ENCODE data around the gene AADACL4.

- TF ChIP-seq CTCF (IDR thresholded peaks at IDR 0.05) (no peak), POLR2AphosphoS5 (IDR thresholded peaks at IDR 0.05; ENCODE audit: low read depth, low read length) (peak; percentile 64), REST (IDR thresholded peaks at IDR 0.05; ENCODE audit: insufficient read depth in 1 of 2, low read depth in 2 of 2, low read length in 1 of 2) (peak in 1 of 2 experiments; percentile 26; a peak in 1 of 4 replicates)
Measured at GRCh38 chr1:12596007-12596821, 47.7 kb upstream of the AADACL4 start.

Data from Panc1 (cell line).